CD14-positive monocyte (primary cell): Measurements from ENCODE around the gene CEACAM4. TPM values are rescaled to one million over a fixed set of nuclear protein-coding genes. Genes with fewer than 3 reads are reported as not detected.

Experiments used
- DNase-seq, 3 donors: peaks; one replicate each; pipeline ENCODE4 v3.0.0-alpha.2; 2011 to 2022
- H2AFZ ChIP-seq: 2 replicates; pipeline ENCODE4 v1.6.0; 2012; ENCODE audit warnings: mild to moderate bottlenecking, low read depth, low read length, inconsistent platforms; ENCODE audit not compliant: insufficient read depth, poor library complexity, severe bottlenecking
- H3K27ac ChIP-seq, 2 donors: 1 replicate in 1 of 2; 2 replicates in 1 of 2; pipeline ENCODE4 v1.5.1; 2012 to 2013; ENCODE audit warnings: low read length in 2 of 2, control low read depth in 1 of 2, inconsistent platforms in 1 of 2, low read depth in 1 of 2, mild to moderate bottlenecking in 1 of 2
- H3K27me3 ChIP-seq, 2 donors: one replicate each; pipeline versions ENCODE4 v1.6.0 to v1.6.1; 2011 to 2013; ENCODE audit warnings: low read length in 2 of 2; ENCODE audit not compliant: control insufficient read depth in 2 of 2, insufficient read depth in 2 of 2
- H3K36me3 ChIP-seq, 2 donors: replicated peaks in 1 of 2; 1 replicate in 1 of 2; 2 replicates in 1 of 2; pipeline versions ENCODE4 v1.5.1 to v1.6.1; 2012 to 2013; ENCODE audit warnings: low read length in 2 of 2, control low read depth in 1 of 2, inconsistent platforms in 1 of 2, mild to moderate bottlenecking in 1 of 2; ENCODE audit not compliant: insufficient read depth in 2 of 2, control insufficient read depth in 1 of 2
- H3K4me1 ChIP-seq, 2 donors: 1 replicate in 1 of 2; 2 replicates in 1 of 2; pipeline versions ENCODE4 v1.5.1 to v1.6.1; 2012 to 2013; ENCODE audit warnings: low read length in 2 of 2, control low read depth in 1 of 2, inconsistent platforms in 1 of 2, mild to moderate bottlenecking in 1 of 2, moderate library complexity in 1 of 2; ENCODE audit not compliant: insufficient read depth in 2 of 2, control insufficient read depth in 1 of 2
- H3K4me2 ChIP-seq: replicated peaks from 2 replicates; pipeline ENCODE3; 2012; ENCODE audit warnings: low read length, moderate library complexity, mild to moderate bottlenecking; ENCODE audit not compliant: poor library complexity, severe bottlenecking; ENCODE audit errors: extremely low read depth
- H3K4me3 ChIP-seq, 3 experiments: fragments of 200-600 bp in 1 of 3; sonication (generic) in 1 of 3; replicated peaks in 1 of 3; 1 replicate in 2 of 3; 2 replicates in 1 of 3; pipeline ENCODE4 v1.5.1; 2011 to 2013; ENCODE audit warnings: low read length in 3 of 3, mild to moderate bottlenecking in 3 of 3, control low read depth in 2 of 3, low read depth in 2 of 3, inconsistent platforms in 1 of 3, moderate library complexity in 1 of 3
- H3K79me2 ChIP-seq: 2 replicates; pipeline ENCODE4 v1.6.0; 2012; ENCODE audit warnings: mild to moderate bottlenecking, control low read depth, inconsistent platforms, low read length, moderate library complexity; ENCODE audit not compliant: insufficient read depth
- H3K9ac ChIP-seq: 2 replicates; pipeline ENCODE4 v1.6.0; 2017; ENCODE audit warnings: low read length, mild to moderate bottlenecking; ENCODE audit not compliant: insufficient read depth, poor library complexity, severe bottlenecking
- H3K9me3 ChIP-seq, 2 donors: replicated peaks in 1 of 2; 1 replicate in 1 of 2; 2 replicates in 1 of 2; pipeline versions ENCODE4 v1.5.1 to v1.6.1; 2012 to 2013; ENCODE audit warnings: low read length in 2 of 2, control low read depth in 1 of 2; ENCODE audit not compliant: control insufficient read depth in 1 of 2, insufficient read depth in 1 of 2
- H4K20me1 ChIP-seq: 2 replicates; pipeline ENCODE4 v1.6.0; 2012; ENCODE audit warnings: mild to moderate bottlenecking, low read length, control low read depth, moderate library complexity; ENCODE audit not compliant: insufficient read depth
- H3K27ac Mint-ChIP-seq, 7 donors: one replicate each; pipeline ENCODE4 v1.8.0; 2020; ENCODE audit warnings: mild to moderate bottlenecking in 7 of 7, mixed read lengths in 7 of 7, moderate library complexity in 6 of 7, inconsistent platforms in 2 of 7
- H3K27me3 Mint-ChIP-seq, 3 donors: one replicate each; pipeline ENCODE4 v1.8.0; 2021 to 2022; ENCODE audit warnings: low read depth in 3 of 3, mild to moderate bottlenecking in 3 of 3, mixed read lengths in 3 of 3, moderate library complexity in 3 of 3, inconsistent platforms in 1 of 3
- H3K36me3 Mint-ChIP-seq, 2 donors: one replicate each; pipeline ENCODE4 v1.8.0; 2020; ENCODE audit warnings: mixed read lengths in 2 of 2, inconsistent platforms in 1 of 2, mild to moderate bottlenecking in 1 of 2
- H3K4me1 Mint-ChIP-seq: one replicate; pipeline ENCODE4 v1.8.0; 2020; ENCODE audit warnings: mild to moderate bottlenecking, mixed read lengths
- H3K4me3 Mint-ChIP-seq, 2 donors: one replicate each; pipeline ENCODE4 v1.8.0; 2020; ENCODE audit warnings: mild to moderate bottlenecking in 2 of 2, mixed read lengths in 2 of 2, moderate library complexity in 1 of 2
- H3K9me3 Mint-ChIP-seq, 7 donors: one replicate each; pipeline ENCODE4 v1.8.0; 2020 to 2022; ENCODE audit warnings: mixed read lengths in 7 of 7, mild to moderate bottlenecking in 6 of 7, moderate library complexity in 6 of 7, inconsistent platforms in 2 of 7
- CTCF ChIP-seq: fragments of 200-600 bp; IDR thresholded peaks from one replicate; pipeline ENCODE4 v1.8.0; 2022; ENCODE audit warnings: antibody characterized with exemption, mild to moderate bottlenecking
- WGBS: methylation state at CpG from one replicate; pipeline ENCODE4 v1.1.5; 2013; ENCODE audit warnings: missing lambda C conversion rate; ENCODE audit not compliant: insufficient coverage; 5-methylcytosine and 5-hydroxymethylcytosine counted together
- intact Hi-C, 2 donors: fragments of 100-400 bp; cut with micrococcal nuclease; formaldehyde crosslinking; loops; one replicate each; pipeline versions ENCODE4 v1.15.0 to v1.15.1; 2023
- polyA plus RNA-seq, 3 donors: library from polyadenylated mRNA; depleted of rRNA in 1 of 3; unstranded in 2 of 3; stranded (reverse) in 1 of 3; fragments of 300-500 nt in 2 of 3; fragments of >200 nt in 1 of 3; fragmentation: Illumina TruSeq in 2 of 3; gene quantifications; 1 replicate in 2 of 3; 2 replicates in 1 of 3; pipeline ENCODE4 v1.2.3, GENCODE V29; 2012 to 2021

Gene CEACAM4
- polyA plus RNA-seq, 3 donors: 23.1 to 40.7 (median 27.5) TPM

- peaks cover 0 to 4% (median 1%) of the 10 kb centered on the region in 7 donors for H3K9me3 Mint-ChIP-seq
- peak overlapping the region; percentile 15 to 95 (median 75) for H3K27ac Mint-ChIP-seq
- Histone ChIP-seq H2AFZ (no peak overlapping the region), H3K4me3 (peak overlapping the region in 2 of 3 experiments; percentile 80 to 98), H3K36me3 (peaks cover 5 to 6% of the 10 kb centered on the region in 2 donors), H3K9ac (peak overlapping the region; percentile 79), H3K4me1 (peaks cover 79 to 85% of the 10 kb centered on the region in 2 donors), H3K9me3 (peaks cover 0 to 2% of the 10 kb centered on the region in 2 donors), H3K79me2 (peaks cover 69% of the 10 kb centered on the region), H3K27me3 (no peaks in the 10 kb centered on the region), H3K27ac (peak overlapping the region; percentile 30 to 90), H4K20me1 (peaks cover 38% of the 10 kb centered on the region), H3K4me2 (peak overlapping the region; percentile 100)
- H3K4me3 Mint-ChIP-seq: peak overlapping the region; percentile 98 to 99
- TF ChIP-seq CTCF: no peak
- peaks cover 82% of the 10 kb centered on the region for H3K4me1 Mint-ChIP-seq
- intact Hi-C loops: no loop called here
- H3K36me3 Mint-ChIP-seq: peaks cover 17 to 35% of the 10 kb centered on the region in 2 donors
- H3K27me3 Mint-ChIP-seq: peaks cover 0 to 2% (median 1%) of the 10 kb centered on the region in 3 donors
- 58% methylated on average over 2 of the region's 4 CpGs for WGBS
- DNase-seq: no peak
Measured at GRCh38 chr19:41624937-41625336, 1.9 kb downstream of the CEACAM4 start.

GRCh38 chr19:41624515-41624914 lies 2.4 kb downstream of the CEACAM4 start:
- H3K27me3 ChIP-seq: no peaks in the 10 kb centered on the region
- peaks cover 87% of the 10 kb centered on the region for H3K4me1 Mint-ChIP-seq
- H3K9me3 Mint-ChIP-seq: no peaks in the 10 kb centered on the region
- peak overlapping the region; percentile 98 to 99 for H3K4me3 Mint-ChIP-seq
- H3K36me3 Mint-ChIP-seq: peaks cover 17 to 37% of the 10 kb centered on the region in 2 donors
- peak overlapping the region; percentile 100 for H3K4me2 ChIP-seq
- peaks cover 84 to 89% of the 10 kb centered on the region in 2 donors for H3K4me1 ChIP-seq
- H3K9me3 ChIP-seq: no peaks in the 10 kb centered on the region
- WGBS: 94% methylated on average over 3 of the region's 7 CpGs
- peaks cover 42% of the 10 kb centered on the region for H4K20me1 ChIP-seq
- H3K27ac Mint-ChIP-seq: peak overlapping the region; percentile 54 to 94 (median 75)
- no peak for TF ChIP-seq CTCF
- H3K27ac ChIP-seq: peak overlapping the region; percentile 30 to 90
- peaks cover 5 to 6% of the 10 kb centered on the region in 2 donors for H3K36me3 ChIP-seq
- H3K9ac ChIP-seq: peak overlapping the region; percentile 79
- no peak overlapping the region for H2AFZ ChIP-seq
- peaks cover 0 to 4% (median 2%) of the 10 kb centered on the region in 3 donors for H3K27me3 Mint-ChIP-seq
- no peak for DNase-seq
- peak overlapping the region in 2 of 3 experiments; percentile 80 to 98 for H3K4me3 ChIP-seq
- peaks cover 73% of the 10 kb centered on the region for H3K79me2 ChIP-seq
- intact Hi-C loops: no loop called here
